ENCODE data around the gene KIAA1755. TPM values are rescaled to one million over a fixed set of nuclear protein-coding genes. Genes with fewer than 3 reads are reported as not detected.

KIAA1755 gene
- total and polyA plus RNA-seq, 11 donors = 2.1 to 6.7 (median 3.5) TPM

- Histone ChIP-seq H3K27ac (peak within 1 kb of the TSS; percentile 76 to 96 (median 86)), H3K27me3 (no peaks in the 10 kb centered on the region), H3K4me1 (peaks cover 0 to 85% (median 50%) of the 10 kb centered on the region in 12 donors), H3K4me3 (peak within 1 kb of the TSS; percentile 49 to 81 (median 70)), H3K9me3 (no peaks in the 10 kb centered on the region), H3K36me3 (peaks cover 0 to 18% (median 8%) of the 10 kb centered on the region in 9 donors)
- ATAC-seq (peak; percentile 82 to 90 (median 86)), DNase-seq (peak; percentile 84 to 92 (median 91))
- intact Hi-C loops (cut with DNase I) = loop anchor here (1.0 to 10.0 kb wide), 13 partner anchors 51 to 109 kb away; no protein-coding TSS in a partner anchor
- WGBS, 4 donors = 14 to 47% (median 23%) methylated on average over 13 to 46 of the region's 46 CpGs
- TF ChIP-seq POLR2A (IDR thresholded peaks at IDR 0.05) = peak; percentile 63 to 90
- TF ChIP-seq CTCF (IDR thresholded peaks at IDR 0.05) = peak; percentile 79 to 94 (median 89)
Observed at GRCh38 chr20:38165089-38165965, 95.2 kb downstream of the KIAA1755 start, which contains the start of gene TGM2. Gene TGM2 (minus strand): TSS chr20:38165270. CDS start chr20:38165198, 72 bp downstream.

GRCh38 chr20:38164624-38165088 is 95.9 kb downstream of the KIAA1755 start:
- ATAC-seq = peak; percentile 9 to 25 (median 13)
- no peak for TF ChIP-seq POLR2A (IDR thresholded peaks at IDR 0.05)
- no peak for TF ChIP-seq CTCF (IDR thresholded peaks at IDR 0.05)

GRCh38 chr20:38164069-38164468 is 96.5 kb downstream of the KIAA1755 start:
- DNase-seq = peak in 1 of 5 donors; percentile 32
- no peak for ATAC-seq
- TF ChIP-seq CTCF (IDR thresholded peaks at IDR 0.05) = no peak
- TF ChIP-seq POLR2A (IDR thresholded peaks at IDR 0.05) = no peak
- H3K4me1 ChIP-seq = peaks cover 0 to 85% (median 62%) of the 10 kb centered on the region in 12 donors
- H3K27ac ChIP-seq = peak overlapping the region; percentile 76 to 96 (median 86)
- H3K9me3 ChIP-seq = no peaks in the 10 kb centered on the region
- H3K27me3 ChIP-seq = no peaks in the 10 kb centered on the region
- peaks cover 0 to 28% (median 18%) of the 10 kb centered on the region in 9 donors for H3K36me3 ChIP-seq
- WGBS, 4 donors = 35 to 53% (median 49%) methylated on average over 5 of the region's 5 CpGs
- peak overlapping the region; percentile 49 to 81 (median 70) for H3K4me3 ChIP-seq
- intact Hi-C loops (cut with DNase I) = loop anchor here in 7 of 10 donors (2.0 to 10.0 kb wide), 8 partner anchors 37 to 107 kb away; no protein-coding TSS in a partner anchor

More at GRCh38 chr20:38164624-38165088, 95.9 kb downstream of the KIAA1755 start:
- 19 to 41% (median 23%) methylated on average over 4 to 14 of the region's 14 CpGs for WGBS, 4 donors
- no peaks in the 10 kb centered on the region for H3K9me3 ChIP-seq
- intact Hi-C loops (cut with DNase I) = loop anchor here (1.0 to 10.0 kb wide), 16 partner anchors 37 to 108 kb away; no protein-coding TSS in a partner anchor
- H3K4me1 ChIP-seq = peaks cover 0 to 85% (median 57%) of the 10 kb centered on the region in 12 donors
- DNase-seq = peak in 1 of 5 donors; percentile 56
- peaks cover 0 to 25% (median 15%) of the 10 kb centered on the region in 9 donors for H3K36me3 ChIP-seq
- H3K4me3 ChIP-seq = peak overlapping the region; percentile 49 to 81 (median 70)
- peak overlapping the region; percentile 76 to 96 (median 86) for H3K27ac ChIP-seq
- H3K27me3 ChIP-seq = no peaks in the 10 kb centered on the region

Measured in heart left ventricle (tissue), 16 donors.